Activated naive CD8-positive, alpha-beta T cell (primary cell): ENCODE data around the gene ZNF629.

Source experiments
- H3K27ac Mint-ChIP-seq: one replicate; pipeline ENCODE4 v1.8.0; 2021; ENCODE audit warnings: mixed read lengths
- H3K27me3 Mint-ChIP-seq: one replicate; pipeline ENCODE4 v1.8.0; 2021; ENCODE audit warnings: mixed read lengths
- H3K36me3 Mint-ChIP-seq: one replicate; pipeline ENCODE4 v1.8.0; 2021; ENCODE audit warnings: mixed read lengths
- H3K4me1 Mint-ChIP-seq: one replicate; pipeline ENCODE4 v1.8.0; 2021; ENCODE audit warnings: low read depth, mixed read lengths
- H3K4me3 Mint-ChIP-seq: one replicate; pipeline ENCODE4 v1.8.0; 2021; ENCODE audit warnings: mild to moderate bottlenecking, mixed read lengths
- H3K9me3 Mint-ChIP-seq: one replicate; pipeline ENCODE4 v1.8.0; 2021; ENCODE audit warnings: low read depth, mixed read lengths

The ZNF629 gene

GRCh38 chr16:30731411-30731810, 55.6 kb downstream of the ZNF629 start:
- H3K4me1 Mint-ChIP-seq: peaks cover 7% of the 10 kb centered on the region
- H3K36me3 Mint-ChIP-seq: peaks cover 10% of the 10 kb centered on the region
- no peaks in the 10 kb centered on the region for H3K27me3 Mint-ChIP-seq
- H3K9me3 Mint-ChIP-seq: no peaks in the 10 kb centered on the region
- no peak overlapping the region for H3K4me3 Mint-ChIP-seq
- H3K27ac Mint-ChIP-seq: no peak overlapping the region

- Mint-ChIP-seq H3K36me3 (peaks cover 10% of the 10 kb centered on the region), H3K27me3 (no peaks in the 10 kb centered on the region), H3K4me3 (no peak overlapping the region), H3K4me1 (peaks cover 11% of the 10 kb centered on the region), H3K27ac (no peak overlapping the region), H3K9me3 (no peaks in the 10 kb centered on the region)
Measured at GRCh38 chr16:30728899-30729672, 57.9 kb downstream of the ZNF629 start.
